NCI-H748 (cell line): Measurements from ENCODE around the gene THAP8.
A peak's percentile ranks its signal among the peaks of the same experiment; 100 is the strongest.
"Not testable (repeated sequence)": the region's sequence is repeated elsewhere in the genome, so short reads cannot be mapped to it uniquely, and the experiment has no call there.

Experiments
- DNase-seq: peaks from one replicate; lab custom pipeline; 2025; ENCODE audit not compliant: unreplicated experiment; lab: John Stamatoyannopoulos, UW

THAP8 gene

GRCh38 chr19:36068810-36069499 lies 14.9 kb upstream of the THAP8 start:
- not testable (repeated sequence) for DNase-seq

GRCh38 chr19:36067681-36068080 lies 13.6 kb upstream of the THAP8 start:
- DNase-seq: no peak

GRCh38 chr19:36064826-36065225 lies 10.7 kb upstream of the THAP8 start:
- no peak for DNase-seq

- no peak for DNase-seq
Measured at GRCh38 chr19:36061367-36061766, 7.3 kb upstream of the THAP8 start.

GRCh38 chr19:36060430-36060829 lies 6.3 kb upstream of the THAP8 start:
- DNase-seq: peak; percentile 17

- DNase-seq: no peak
Measured at GRCh38 chr19:36059180-36059910, 5.3 kb upstream of the THAP8 start.

GRCh38 chr19:36058481-36059179 lies 4.5 kb upstream of the THAP8 start:
- no peak for DNase-seq

- DNase-seq: peak; percentile 98
Measured at GRCh38 chr19:36054733-36055686, 925 bp upstream of the THAP8 start, which contains the start of gene WDR62. TSS of gene WDR62 (plus strand) at chr19:36054897. CDS start at chr19:36054972, 75 bp downstream.

- peak; percentile 54 for DNase-seq
Measured at GRCh38 chr19:36051637-36052036, 2.4 kb downstream of the THAP8 start.

- DNase-seq: peak; percentile 65
Measured at GRCh38 chr19:36051236-36051635, 2.8 kb downstream of the THAP8 start.

- DNase-seq: no peak
Measured at GRCh38 chr19:36049080-36049698, 4.9 kb downstream of the THAP8 start.

GRCh38 chr19:36047835-36048234 lies 6.2 kb downstream of the THAP8 start:
- DNase-seq: no peak

- DNase-seq: no peak
Measured at GRCh38 chr19:36046443-36047050, 7.5 kb downstream of the THAP8 start.

GRCh38 chr19:36043952-36044351 lies 10.1 kb downstream of the THAP8 start:
- DNase-seq: no peak

GRCh38 chr19:36041831-36042230 lies 12.3 kb downstream of the THAP8 start:
- DNase-seq: no peak

GRCh38 chr19:36041092-36041491 lies 13.0 kb downstream of the THAP8 start:
- not testable (repeated sequence) for DNase-seq

- DNase-seq: no peak
Measured at GRCh38 chr19:36040495-36040894, 13.6 kb downstream of the THAP8 start.

- DNase-seq: peak; percentile 89
Measured at GRCh38 chr19:36032251-36033104, 21.6 kb downstream of the THAP8 start, which contains the start of gene CLIP3. TSS of gene CLIP3 (minus strand) at chr19:36032873. CDS start at chr19:36032357, 516 bp downstream.

- no peak for DNase-seq
Measured at GRCh38 chr19:36031308-36031707, 22.8 kb downstream of the THAP8 start.
